NCI-H460 (cell line): Measurements from ENCODE around the gene ACAD10. TPM values are rescaled to one million over a fixed set of nuclear protein-coding genes. Genes with fewer than 3 reads are reported as not detected.
"Not testable (repeated sequence)": the region's sequence is repeated elsewhere in the genome, so short reads cannot be mapped to it uniquely, and the experiment has no call there.

ENCODE experiments used
- DNase-seq: peaks from one replicate; pipeline ENCODE4 v3.0.0-alpha.2; 2016; ENCODE audit warnings: low read depth; ENCODE audit errors: extremely low read depth
- polyA plus RNA-seq: library from polyadenylated mRNA; depleted of rRNA; stranded (reverse); fragments of >200 nt; gene quantifications from 2 replicates; pipeline ENCODE4 v1.2.3, GENCODE V29; 2014; cell fraction: nucleus; rRNA removed
- total RNA-seq: library from RNA; depleted of rRNA; stranded (reverse); fragments of >200 nt; shearing (Covaris generic); gene quantifications from 2 replicates; pipeline ENCODE4 v1.2.3, GENCODE V29; 2014; rRNA removed

ACAD10 gene
- total RNA-seq, result 9.8 and 19.0 TPM in 2 replicates
- 48.7 and 57.1 TPM in 2 replicates for polyA plus RNA-seq

GRCh38 chr12:111685811-111686573, at the start of gene ACAD10, which contains the start of gene BRAP:
Gene ACAD10 (plus strand): TSS chr12:111686053. CDS start chr12:111692710, 6,657 bp downstream.
Gene BRAP (minus strand): TSS chr12:111685956. CDS start chr12:111685792, 164 bp downstream.
- DNase-seq, result peak; percentile 92

- no peak for DNase-seq
Measured at GRCh38 chr12:111636209-111636945, 49.5 kb upstream of the ACAD10 start.

GRCh38 chr12:111638556-111638955, 47.3 kb upstream of the ACAD10 start:
- no peak for DNase-seq

- DNase-seq, result no peak
Measured at GRCh38 chr12:111640506-111640905, 45.3 kb upstream of the ACAD10 start.

- no peak for DNase-seq
Measured at GRCh38 chr12:111642681-111643426, 43.0 kb upstream of the ACAD10 start.

GRCh38 chr12:111643427-111643826, 42.4 kb upstream of the ACAD10 start:
- DNase-seq, result no peak

GRCh38 chr12:111645433-111645832, 40.4 kb upstream of the ACAD10 start:
- no peak for DNase-seq

- DNase-seq, result no peak
Measured at GRCh38 chr12:111650912-111651311, 34.9 kb upstream of the ACAD10 start.

- DNase-seq, result not testable (repeated sequence)
Measured at GRCh38 chr12:111652530-111652929, 33.3 kb upstream of the ACAD10 start.

GRCh38 chr12:111653596-111653995, 32.3 kb upstream of the ACAD10 start:
- DNase-seq, result no peak

- no peak for DNase-seq
Measured at GRCh38 chr12:111655356-111655755, 30.5 kb upstream of the ACAD10 start.

- DNase-seq, result no peak
Measured at GRCh38 chr12:111656016-111656415, 29.8 kb upstream of the ACAD10 start.

- DNase-seq, result no peak
Measured at GRCh38 chr12:111664499-111664898, 21.4 kb upstream of the ACAD10 start.

- no peak for DNase-seq
Measured at GRCh38 chr12:111664961-111665865, 20.6 kb upstream of the ACAD10 start.

GRCh38 chr12:111672822-111673381, 13.0 kb upstream of the ACAD10 start:
- DNase-seq, result no peak

GRCh38 chr12:111673503-111673902, 12.3 kb upstream of the ACAD10 start:
- peak; percentile 31 for DNase-seq

- no peak for DNase-seq
Measured at GRCh38 chr12:111677186-111677585, 8.7 kb upstream of the ACAD10 start.

- DNase-seq, result not testable (repeated sequence)
Measured at GRCh38 chr12:111684485-111685198, 1.2 kb upstream of the ACAD10 start.

GRCh38 chr12:111685322-111685810, 487 bp upstream of the ACAD10 start:
- DNase-seq, result no peak
